ENCODE results near the gene MTX3. TPM values are rescaled to one million over a fixed set of nuclear protein-coding genes. Genes with fewer than 3 reads are reported as not detected.

MTX3 gene
- total RNA-seq, 6 donors from 2014 or later = 3.1 to 17.0 (median 10.6) TPM

DNA sequence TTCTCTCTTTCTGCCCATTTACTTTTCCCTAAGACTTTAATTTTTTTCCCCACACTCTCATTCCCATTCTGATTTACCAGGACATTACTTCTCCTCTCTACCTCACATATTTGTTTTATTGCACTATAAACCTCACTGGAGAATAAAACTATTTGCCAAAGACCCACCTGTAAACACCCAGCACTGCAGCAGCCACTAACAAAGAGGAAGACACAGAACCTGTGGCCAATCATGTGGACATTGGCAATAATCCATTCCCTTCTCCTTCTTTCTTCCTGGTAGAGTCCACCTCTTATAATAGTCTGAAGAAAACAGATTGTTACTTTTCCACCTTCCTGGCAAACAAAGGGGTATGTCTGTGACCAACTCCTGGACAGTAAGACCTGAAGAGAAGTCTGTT lies 35.8 kb upstream of the MTX3 start:
- DNase-seq = no peak
- Histone ChIP-seq H3K4me1 (no peaks in the 10 kb centered on the region), H3K4me3 (no peak overlapping the region), H3K36me3 (no peaks in the 10 kb centered on the region), H3K27ac (no peak overlapping the region), H3K9me3 (no peaks in the 10 kb centered on the region), H3K27me3 (no peaks in the 10 kb centered on the region)
- TF ChIP-seq, protein P1, sequence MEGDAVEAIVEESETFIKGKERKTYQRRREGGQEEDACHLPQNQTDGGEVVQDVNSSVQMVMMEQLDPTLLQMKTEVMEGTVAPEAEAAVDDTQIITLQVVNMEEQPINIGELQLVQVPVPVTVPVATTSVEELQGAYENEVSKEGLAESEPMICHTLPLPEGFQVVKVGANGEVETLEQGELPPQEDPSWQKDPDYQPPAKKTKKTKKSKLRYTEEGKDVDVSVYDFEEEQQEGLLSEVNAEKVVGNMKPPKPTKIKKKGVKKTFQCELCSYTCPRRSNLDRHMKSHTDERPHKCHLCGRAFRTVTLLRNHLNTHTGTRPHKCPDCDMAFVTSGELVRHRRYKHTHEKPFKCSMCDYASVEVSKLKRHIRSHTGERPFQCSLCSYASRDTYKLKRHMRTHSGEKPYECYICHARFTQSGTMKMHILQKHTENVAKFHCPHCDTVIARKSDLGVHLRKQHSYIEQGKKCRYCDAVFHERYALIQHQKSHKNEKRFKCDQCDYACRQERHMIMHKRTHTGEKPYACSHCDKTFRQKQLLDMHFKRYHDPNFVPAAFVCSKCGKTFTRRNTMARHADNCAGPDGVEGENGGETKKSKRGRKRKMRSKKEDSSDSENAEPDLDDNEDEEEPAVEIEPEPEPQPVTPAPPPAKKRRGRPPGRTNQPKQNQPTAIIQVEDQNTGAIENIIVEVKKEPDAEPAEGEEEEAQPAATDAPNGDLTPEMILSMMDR (IDR thresholded peaks at IDR 0.05) = no peak
- no peak for TF ChIP-seq EP300 (IDR thresholded peaks at IDR 0.05)
- no peak for ATAC-seq (ENCODE audit: low FRiP score in 2 of 2)

DNA sequence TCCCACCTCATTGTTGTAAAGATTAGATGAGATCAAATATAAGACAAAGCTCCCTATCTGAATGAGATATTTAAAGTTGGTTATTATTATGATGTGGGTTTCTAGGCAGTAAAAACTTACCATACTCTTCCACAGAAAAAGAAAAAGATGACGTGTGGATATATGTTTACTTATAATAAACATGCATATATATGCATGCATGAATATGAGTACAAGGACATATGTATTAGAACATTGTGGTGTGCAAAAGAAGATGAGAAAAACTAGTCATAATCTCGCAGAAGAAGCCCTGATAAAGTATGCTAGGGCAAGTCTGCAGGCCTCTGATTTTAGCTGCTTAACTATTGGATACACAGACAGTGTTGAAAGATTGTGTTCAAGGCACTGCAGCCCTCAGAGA lies 34.0 kb upstream of the MTX3 start:
- no peak overlapping the region for H3K4me3 ChIP-seq
- WGBS, 2 donors = 83 to 93% methylated on average over 2 of the region's 2 CpGs

DNA sequence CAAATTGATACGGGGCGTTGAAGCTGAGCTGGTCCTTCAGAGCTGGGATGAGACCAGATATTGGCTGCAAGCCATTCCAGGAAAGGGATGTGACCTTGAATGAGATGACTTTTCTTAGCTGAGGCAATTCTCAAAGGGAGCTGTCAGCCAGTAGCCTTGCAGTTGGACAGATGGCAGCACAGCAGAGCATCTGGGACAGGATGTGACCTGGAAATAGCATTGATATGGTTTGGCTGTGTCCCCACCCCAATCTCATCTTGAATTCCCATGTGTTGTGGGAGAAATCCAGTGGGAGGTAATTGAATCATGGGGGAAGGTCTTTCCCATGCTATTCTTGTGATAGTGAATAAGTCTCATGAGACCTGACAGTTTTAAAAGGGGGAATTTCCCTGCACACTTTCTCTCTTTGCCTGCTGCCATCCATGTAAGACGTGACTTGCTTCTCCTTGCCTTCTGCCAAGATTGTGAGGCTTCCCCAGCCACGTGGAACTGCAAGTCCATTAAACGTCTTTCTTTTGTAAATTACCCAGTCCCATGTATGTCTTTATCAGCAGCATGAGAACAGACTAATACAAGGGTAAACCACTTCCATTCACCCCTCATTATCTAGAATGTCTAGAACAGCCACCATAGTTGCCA lies 19.8 kb upstream of the MTX3 start:
- ATAC-seq (ENCODE audit: low FRiP score in 2 of 2) = no peak

More for the DNA sequence above, 34.0 kb upstream of the MTX3 start:
- Histone ChIP-seq H3K36me3 (no peaks in the 10 kb centered on the region), H3K4me1 (no peaks in the 10 kb centered on the region), H3K27me3 (no peaks in the 10 kb centered on the region), H3K9me3 (no peaks in the 10 kb centered on the region), H3K27ac (no peak overlapping the region)
- TF ChIP-seq POLR2A (IDR thresholded peaks at IDR 0.05) (no peak), EP300 (IDR thresholded peaks at IDR 0.05) (no peak), POLR2AphosphoS5 (IDR thresholded peaks at IDR 0.05) (no peak)
- TF ChIP-seq, protein P1 (IDR thresholded peaks at IDR 0.05) = no peak
- DNase-seq = no peak
- no peak for ATAC-seq (ENCODE audit: low FRiP score in 2 of 2)

DNA sequence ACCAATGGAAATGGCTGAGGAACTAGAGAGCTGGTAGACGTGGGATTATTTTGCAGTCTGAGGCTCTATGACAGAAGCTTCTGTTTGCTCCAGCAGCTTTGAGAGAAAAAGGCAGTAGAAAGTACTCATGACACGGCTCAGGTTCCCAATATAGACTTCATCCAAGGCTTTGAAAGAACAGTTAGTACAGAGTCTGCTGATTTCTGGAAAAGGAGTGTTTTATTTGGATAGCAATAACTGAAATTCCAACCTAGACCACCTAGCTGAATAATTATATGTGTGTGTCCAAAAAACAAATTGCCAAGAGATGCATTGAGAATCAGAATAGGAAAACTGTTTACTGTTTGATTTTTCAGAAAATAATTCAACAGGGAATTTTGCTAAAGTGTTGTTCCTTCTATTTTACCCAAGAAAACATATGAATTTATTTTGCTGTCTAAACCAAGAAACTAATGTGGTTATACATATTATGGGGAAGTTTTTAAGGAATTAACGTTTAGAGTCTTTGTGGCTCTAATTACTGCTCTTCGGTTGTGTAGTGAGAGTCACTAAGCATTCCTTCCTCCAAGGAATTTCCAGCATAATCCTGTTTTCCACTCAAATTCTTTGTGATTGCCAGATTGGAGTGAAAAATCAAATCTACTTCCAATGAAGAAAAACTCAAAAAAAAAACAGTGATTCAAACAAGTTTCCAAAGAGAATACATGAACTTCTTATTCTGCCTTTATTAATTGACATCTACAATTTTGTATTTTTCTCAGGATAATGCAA lies 18.1 kb upstream of the MTX3 start:
- TF ChIP-seq EP300 (IDR thresholded peaks at IDR 0.05) (no peak), POLR2A (IDR thresholded peaks at IDR 0.05) (no peak), POLR2AphosphoS5 (IDR thresholded peaks at IDR 0.05) (no peak)
- TF ChIP-seq, protein P1 (IDR thresholded peaks at IDR 0.05) = no peak
- DNase-seq (no peak), ATAC-seq (ENCODE audit: low FRiP score in 2 of 2) (no peak)
- Histone ChIP-seq H3K36me3 (no peaks in the 10 kb centered on the region), H3K4me3 (no peak overlapping the region), H3K9me3 (no peaks in the 10 kb centered on the region), H3K4me1 (no peaks in the 10 kb centered on the region), H3K27ac (no peak overlapping the region), H3K27me3 (no peaks in the 10 kb centered on the region)
- 66 to 75% methylated on average over 4 of the region's 4 CpGs for WGBS, 2 donors

More for the DNA sequence above, 19.8 kb upstream of the MTX3 start:
- Histone ChIP-seq H3K27me3 (no peaks in the 10 kb centered on the region), H3K36me3 (no peaks in the 10 kb centered on the region), H3K9me3 (no peaks in the 10 kb centered on the region), H3K4me3 (no peak overlapping the region), H3K27ac (no peak overlapping the region), H3K4me1 (no peaks in the 10 kb centered on the region)
- no peak for TF ChIP-seq POLR2A (IDR thresholded peaks at IDR 0.05)
- TF ChIP-seq EP300 (IDR thresholded peaks at IDR 0.05) = no peak
- no peak for TF ChIP-seq POLR2AphosphoS5 (IDR thresholded peaks at IDR 0.05)
- no peak for DNase-seq
- WGBS, 2 donors = 78 to 80% methylated on average over 5 of the region's 5 CpGs

DNA sequence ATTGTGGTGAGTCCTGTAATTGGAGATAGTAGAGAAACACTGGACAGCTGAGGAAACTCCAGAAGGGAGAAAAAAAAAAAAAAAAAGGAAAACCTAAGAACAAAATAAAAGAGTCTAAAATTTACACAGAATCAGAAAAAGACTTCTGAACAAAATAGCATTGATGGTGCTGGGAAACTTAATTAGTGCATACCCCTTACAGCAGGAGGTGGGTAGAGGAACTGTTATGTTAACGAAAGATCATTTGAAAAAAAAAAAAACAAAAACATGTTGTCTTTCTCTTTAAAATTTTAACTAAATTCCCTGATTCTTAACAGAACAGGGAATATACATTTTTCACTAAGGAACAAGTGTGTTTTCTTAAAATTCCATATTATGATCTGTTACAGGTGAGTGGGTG lies 11.6 kb upstream of the MTX3 start:
- TF ChIP-seq EP300 (IDR thresholded peaks at IDR 0.05) (no peak), POLR2AphosphoS5 (IDR thresholded peaks at IDR 0.05) (no peak)
- TF ChIP-seq, protein P1 (IDR thresholded peaks at IDR 0.05) = no peak

More for the DNA sequence above, 11.6 kb upstream of the MTX3 start:
- ATAC-seq (ENCODE audit: low FRiP score in 2 of 2) (no peak), DNase-seq (no peak)
- 79 to 87% methylated on average over 1 of the region's 1 CpG for WGBS, 2 donors
- no peak overlapping the region for H3K4me3 ChIP-seq
- H3K9me3 ChIP-seq = no peaks in the 10 kb centered on the region
- no peaks in the 10 kb centered on the region for H3K27me3 ChIP-seq
- H3K36me3 ChIP-seq = no peaks in the 10 kb centered on the region
- no peak overlapping the region for H3K27ac ChIP-seq
- no peaks in the 10 kb centered on the region for H3K4me1 ChIP-seq

All from upper lobe of left lung (tissue), 6 donors.